NCI-H2227 treated with DMSO at 0.1 percent for 48 hours (cell line): ENCODE results near the gene DMRTB1.

Source experiments
- DNase-seq: peaks from one replicate; lab custom pipeline; 2025; lab: John Stamatoyannopoulos, UW

The DMRTB1 gene

DNA sequence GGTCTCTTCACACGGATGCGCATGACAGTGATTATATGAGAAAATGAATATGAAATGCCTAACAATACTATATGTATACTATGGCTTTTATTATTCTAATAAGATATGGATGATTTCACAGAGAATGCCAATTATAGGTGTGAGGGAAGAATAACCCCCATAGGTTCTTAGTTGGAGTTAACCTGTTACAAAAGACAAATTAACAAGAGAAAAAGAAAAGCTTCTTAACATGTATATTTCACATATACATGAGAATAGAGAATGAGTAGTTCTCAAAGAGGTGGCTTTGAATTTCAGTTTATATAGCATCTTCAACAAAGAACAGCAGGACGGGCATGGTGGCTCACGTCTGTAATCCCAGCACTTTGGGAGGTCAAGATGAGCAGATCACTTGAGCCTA lies 24.0 kb upstream of the DMRTB1 start:
- DNase-seq: no peak

GRCh38 chr1:53438427-53439336 lies 20.5 kb upstream of the DMRTB1 start:
- DNase-seq: no peak

DNA sequence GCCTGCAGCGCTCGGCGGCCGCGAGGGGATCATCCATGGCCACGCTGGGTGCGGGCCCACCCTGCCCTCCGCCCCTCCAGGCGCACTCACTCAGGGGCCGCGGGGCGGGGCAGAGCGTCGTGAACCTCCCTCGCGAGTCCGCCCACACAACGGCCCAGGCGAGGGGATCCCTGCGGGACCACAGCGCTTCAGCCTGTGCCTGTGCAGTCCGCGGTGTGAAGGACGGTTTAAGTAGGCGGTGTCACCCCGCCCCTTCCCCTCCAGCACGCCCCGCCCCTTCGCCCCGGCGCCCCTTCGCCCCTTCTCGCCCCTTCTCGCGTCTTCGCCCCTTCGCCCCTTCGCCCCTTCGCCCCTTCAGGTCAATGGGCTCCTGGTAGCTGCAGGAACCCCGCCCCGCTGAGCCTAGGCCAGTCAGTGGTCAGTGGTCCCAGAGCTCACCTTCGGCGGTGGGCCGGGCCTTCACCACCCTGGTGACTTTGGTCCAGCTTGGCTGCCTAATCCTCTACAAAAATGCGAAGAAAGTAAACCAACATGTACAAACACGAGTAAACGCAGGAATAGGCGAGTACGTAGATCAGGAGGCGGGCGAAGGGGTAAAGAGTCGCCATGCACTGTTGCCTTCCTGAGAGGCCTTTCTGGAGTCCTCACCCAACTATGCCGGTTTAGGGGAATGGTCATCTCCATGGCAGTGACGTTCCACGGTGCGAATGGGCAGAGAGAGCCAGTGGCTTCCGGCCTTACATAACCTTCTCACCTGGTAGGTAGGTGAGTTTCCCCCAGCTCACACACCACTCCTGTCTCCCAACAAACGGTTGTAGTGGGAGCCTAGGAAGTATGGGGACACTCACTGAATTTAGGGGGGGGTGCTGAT lies 19.6 kb upstream of the DMRTB1 start:
- no peak for DNase-seq

GRCh38 chr1:53440633-53441032 lies 18.6 kb upstream of the DMRTB1 start:
- no peak for DNase-seq

DNA sequence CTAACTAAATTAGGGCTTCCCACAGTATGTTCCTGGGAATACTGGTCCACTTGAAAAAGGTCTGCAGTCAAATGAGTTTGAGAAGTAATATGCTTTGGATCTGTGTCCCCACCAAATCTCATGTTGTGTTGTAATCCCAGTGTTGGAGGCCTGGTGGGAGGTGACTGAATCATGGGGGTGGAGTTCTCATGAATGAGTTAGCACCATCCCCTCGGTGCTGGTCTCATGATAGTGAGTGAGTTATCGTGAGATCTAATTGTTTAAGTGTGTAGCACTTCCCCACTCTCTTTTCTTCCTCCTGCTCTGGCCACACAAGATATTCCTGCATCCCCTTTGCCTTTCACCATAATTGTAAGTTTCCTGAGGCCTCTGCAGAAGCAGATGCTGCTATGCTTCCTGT lies 16.9 kb upstream of the DMRTB1 start:
- no peak for DNase-seq

GRCh38 chr1:53446051-53446450 lies 13.1 kb upstream of the DMRTB1 start:
- no peak for DNase-seq

GRCh38 chr1:53447413-53447812 lies 11.8 kb upstream of the DMRTB1 start:
- no peak for DNase-seq

DNA sequence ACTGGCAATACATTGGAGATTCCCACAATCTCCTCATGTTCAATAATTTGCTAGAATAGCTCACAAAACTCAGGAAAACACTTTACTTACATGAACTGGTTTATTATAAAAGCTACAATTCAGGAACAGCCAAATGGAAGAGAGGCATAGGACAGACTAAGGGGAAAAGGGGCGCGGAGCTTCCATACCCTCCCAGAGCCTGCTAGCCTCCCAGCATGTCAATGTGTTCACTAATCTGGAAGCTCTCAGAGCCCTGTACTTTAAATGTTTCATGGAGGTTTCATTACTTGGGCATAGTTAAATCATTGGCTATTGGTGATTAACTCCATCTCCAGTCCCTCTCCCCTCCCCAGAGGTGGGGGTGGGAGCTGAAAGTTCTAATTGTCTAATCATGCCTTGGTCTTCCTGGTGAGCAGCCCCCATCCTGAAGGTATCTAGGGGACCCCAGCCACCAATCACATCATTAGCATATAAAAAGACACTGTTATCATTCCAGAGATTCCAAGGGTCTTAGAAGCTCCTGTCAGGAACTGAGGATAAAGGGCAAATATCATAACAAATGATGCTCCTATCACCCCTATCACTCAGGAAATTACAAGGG lies 10.9 kb upstream of the DMRTB1 start:
- DNase-seq: no peak

DNA sequence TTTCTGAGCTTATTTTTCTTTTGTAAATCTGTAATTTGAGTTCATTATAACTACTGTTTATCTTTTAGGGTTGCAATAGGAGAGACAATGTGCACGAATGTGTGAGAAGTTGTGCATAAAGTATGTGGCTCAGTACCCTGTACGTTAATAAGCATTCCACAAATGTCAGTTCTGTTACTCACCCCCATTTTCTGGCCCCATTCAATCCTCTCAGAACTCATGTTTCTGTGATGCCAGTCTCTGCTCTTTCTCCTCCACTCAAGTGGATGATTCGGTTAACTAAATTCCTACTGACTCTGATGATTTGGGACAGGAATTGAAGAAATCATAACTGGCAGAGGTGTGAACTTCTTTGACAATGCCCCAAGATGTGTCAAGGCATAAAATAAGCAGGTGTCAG lies 10.2 kb upstream of the DMRTB1 start:
- DNase-seq: no peak

DNA sequence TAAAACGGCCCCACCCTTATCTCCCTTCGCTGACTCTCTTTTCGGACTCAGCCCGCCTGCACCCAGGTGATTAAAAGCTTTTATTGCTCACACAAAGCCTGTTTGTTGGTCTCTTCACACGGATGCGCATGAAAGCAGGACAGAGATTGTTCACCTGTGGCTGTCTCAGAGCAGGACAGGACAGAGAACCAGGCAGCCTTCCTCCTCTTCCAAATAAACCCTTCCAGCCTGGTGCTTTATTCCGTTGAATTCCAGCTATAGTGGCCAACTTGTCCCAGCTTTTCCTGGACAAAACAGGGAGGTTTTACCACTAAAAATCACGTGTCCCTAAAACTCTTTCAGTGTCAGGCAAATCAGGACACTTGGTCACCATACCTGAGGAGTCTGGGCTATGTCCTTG lies 9.5 kb upstream of the DMRTB1 start:
- no peak for DNase-seq

DNA sequence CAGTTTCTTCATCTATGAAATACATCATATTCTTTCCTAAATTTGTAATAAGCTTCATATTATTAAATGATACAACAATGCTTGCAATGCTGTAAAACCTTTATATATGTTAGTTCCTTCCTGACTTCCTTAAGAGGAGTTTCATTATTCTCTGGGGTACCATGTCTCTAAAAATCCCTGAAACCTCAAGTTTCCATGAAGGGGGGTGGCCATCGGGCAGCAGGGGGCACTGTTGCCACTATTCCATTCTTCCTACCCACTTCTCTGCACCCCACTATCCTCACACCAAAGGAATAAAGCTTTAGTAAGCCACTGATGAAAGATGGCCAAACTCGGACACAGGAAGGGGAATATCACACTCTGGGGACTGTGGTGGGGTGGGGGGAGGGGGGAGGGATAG lies 9.0 kb upstream of the DMRTB1 start:
- no peak for DNase-seq

DNA sequence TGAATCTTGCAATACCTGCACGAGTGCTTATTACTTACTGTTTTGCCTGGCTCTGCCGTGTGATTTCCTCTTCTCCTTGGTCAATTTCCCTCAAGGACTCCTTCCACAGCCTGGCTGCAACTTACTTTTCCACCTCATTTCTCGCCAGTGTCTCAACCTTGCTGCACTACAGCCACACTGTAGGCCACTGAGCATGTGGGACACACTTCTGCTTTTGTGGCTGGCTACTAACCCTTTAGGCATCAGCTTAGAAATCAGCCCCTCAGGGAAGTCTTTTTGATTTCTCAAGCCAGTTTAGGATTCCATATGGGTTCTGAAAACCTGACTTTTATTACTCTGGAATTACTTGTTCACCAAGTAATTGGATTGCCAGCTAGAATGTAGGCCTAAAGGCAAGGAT lies 5.2 kb upstream of the DMRTB1 start:
- no peak for DNase-seq

DNA sequence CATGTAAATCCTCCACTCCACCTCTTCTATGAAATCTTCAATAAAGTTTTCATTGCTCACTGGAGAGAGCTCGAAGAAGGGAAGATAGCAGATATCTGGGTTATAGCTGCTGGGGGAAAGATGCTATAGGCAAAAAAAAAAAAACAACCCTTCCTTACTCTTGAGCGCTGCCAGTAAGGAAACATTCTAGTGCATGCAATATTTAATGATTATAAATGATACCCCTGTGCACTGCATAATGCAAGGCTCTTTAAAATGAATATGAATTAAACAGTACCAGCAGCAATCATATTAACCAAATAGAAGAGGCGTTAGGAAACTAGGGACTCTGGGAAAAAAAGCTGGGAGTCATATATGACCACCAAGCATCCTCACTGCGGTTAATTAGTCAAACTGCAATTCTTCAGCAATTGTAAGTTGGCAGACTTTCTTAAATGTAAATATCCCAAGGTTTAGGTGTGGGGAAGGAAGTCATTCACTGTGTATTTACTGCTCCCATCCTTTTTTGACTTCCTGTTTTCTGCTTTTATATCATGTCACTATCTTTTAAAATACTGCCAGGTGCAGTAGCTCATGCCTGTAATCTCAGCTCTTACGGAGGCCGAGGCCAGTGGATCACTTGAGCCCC lies 3.7 kb upstream of the DMRTB1 start:
- no peak for DNase-seq

DNA sequence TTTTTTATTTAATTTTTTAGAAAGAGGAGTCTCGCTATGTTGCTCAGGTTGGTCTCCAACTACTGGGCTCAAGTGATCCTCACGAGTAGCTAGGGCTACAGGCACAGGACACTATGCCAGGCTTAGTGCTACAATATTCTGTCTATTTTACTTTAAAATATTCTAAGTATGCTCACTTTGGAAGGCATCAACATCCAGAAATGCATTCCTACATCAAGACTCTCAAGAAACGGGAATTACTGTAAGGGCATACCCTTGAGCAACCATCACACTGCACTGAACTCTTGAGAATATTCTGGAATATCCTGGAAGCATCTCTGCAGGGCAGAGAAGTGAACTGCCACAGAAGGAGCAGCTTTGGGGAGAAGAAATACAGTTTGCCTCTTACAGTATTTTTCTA lies 565 bp upstream of the DMRTB1 start:
- no peak for DNase-seq

DNA sequence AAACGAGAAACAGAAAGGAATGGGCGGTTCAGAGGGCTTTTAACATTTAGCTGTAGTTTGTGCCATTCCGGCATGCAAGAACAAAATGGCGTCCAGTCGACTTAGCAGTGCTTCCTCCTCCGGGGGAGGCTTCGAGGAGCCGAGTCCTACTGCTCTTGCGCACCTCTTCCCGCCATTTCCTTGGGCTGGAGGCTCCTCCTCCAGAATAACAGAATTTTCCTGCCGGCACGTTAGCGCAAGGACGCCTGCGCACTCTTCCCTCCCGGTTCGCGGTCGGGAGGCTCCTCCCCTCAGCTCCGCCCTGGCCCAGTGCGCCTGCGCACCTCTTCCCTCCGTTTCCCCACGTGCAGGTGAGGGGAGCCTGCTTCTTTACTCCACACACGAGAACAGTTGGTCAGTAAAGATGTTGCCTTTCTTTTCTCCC lies 1.0 kb downstream of the DMRTB1 start:
- no peak for DNase-seq

DNA sequence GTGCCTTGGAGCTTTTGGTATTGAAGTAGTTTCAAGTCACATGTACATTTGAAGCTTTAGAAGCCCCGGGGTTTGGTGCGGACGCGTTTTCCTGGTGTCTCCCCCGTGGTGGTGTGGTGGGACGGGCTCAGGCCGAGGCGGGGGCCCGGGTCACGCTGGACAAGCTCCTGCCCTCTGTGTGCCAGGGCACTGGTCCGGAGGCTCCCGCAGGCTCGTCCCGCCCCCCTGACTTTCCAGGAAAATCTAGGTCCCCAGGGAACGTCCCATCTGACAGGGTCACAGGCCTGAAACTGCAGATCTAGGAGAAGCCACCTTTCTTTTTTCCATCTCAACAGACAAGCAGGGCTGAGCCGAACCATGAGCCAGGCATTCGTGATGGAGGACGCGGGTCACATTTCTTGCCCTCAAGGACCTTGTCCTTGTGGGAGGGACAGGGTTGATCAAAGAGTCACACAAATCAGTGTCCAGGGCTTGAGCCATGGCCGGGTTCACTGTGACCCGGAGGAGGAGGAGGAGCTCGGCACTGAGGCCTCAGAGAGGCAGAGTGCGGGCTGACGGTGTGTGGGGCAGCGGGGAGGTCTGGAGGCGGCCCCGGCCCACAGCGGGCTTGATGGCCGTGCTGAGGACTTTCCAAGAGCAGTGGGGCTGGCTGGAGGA lies 1.6 kb downstream of the DMRTB1 start:
- DNase-seq: no peak

DNA sequence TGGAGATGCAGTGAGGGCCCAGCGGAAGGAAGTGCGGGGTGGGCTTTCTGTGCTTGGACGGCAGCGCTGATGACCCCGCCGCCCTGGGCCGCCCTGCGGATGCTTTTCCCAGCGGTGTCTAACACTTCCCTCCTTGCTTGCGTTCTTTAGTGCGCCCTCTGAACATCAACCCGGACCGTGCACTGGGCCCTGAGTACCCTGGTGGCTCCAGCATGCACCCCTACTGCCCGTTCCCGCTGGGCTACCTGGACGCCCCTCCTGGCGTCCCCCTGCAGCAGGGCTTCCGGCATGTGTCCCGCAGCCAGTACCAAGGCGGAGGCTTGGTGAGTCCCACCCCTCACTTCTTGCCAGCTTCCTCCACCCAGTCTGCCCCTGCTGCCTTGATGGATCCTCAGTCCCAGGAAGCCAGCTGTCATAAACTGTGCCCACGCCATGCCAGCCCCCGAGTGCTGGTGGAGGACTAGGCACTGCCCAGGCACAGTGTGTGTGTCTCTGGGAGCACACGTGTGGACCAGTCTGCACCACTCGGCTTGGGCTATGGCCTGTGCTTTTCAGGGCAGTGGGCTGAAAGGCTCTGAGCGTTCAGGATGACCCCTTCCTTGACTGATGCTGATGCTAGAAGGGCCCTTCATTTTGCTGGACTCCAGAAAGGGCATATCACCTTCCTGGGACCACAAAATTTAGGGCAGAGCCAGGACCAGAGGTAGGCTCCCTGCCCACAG lies 2.3 kb downstream of the DMRTB1 start:
- DNase-seq: no peak

GRCh38 chr1:53462193-53462592 lies 3.0 kb downstream of the DMRTB1 start:
- no peak for DNase-seq

- DNase-seq: no peak
These were observed 3.7 kb downstream of the DMRTB1 start for GRCh38 chr1:53462769-53463501.
